Motor neuron (in vitro differentiated cells): ENCODE measurements around the gene GNAQ. TPM values are rescaled to one million over a fixed set of nuclear protein-coding genes. Genes with fewer than 3 reads are reported as not detected.
A peak's percentile ranks its signal among the peaks of the same experiment; 100 is the strongest.
"Not testable (repeated sequence)": the region's sequence is repeated elsewhere in the genome, so short reads cannot be mapped to it uniquely, and the experiment has no call there.

Experiments used
- ATAC-seq, 8 experiments: fragments of 200-7000 bp; cut with Tn5 transposase; replicated peaks in 6 of 8; 2 replicates each; pipeline ENCODE4 v1.8.0; 2021; ENCODE audit warnings: mild to moderate bottlenecking in 8 of 8, moderate library complexity in 8 of 8
- H3K27ac ChIP-seq, 2 donors: fragments of 250-450 bp; sonication (Bioruptor Pico); 2 replicates each; pipeline ENCODE4 v1.9.0; 2021; ENCODE audit warnings: antibody characterized with exemption in 2 of 2, mild to moderate bottlenecking in 2 of 2, moderate library complexity in 1 of 2
- H3K4me1 ChIP-seq, 2 donors: fragments of 250-450 bp; sonication (Bioruptor Pico); replicated peaks in 1 of 2; 2 replicates each; pipeline ENCODE4 v1.6.1; 2021; ENCODE audit warnings: antibody characterized with exemption in 2 of 2, mild to moderate bottlenecking in 2 of 2, moderate library complexity in 1 of 2
- H3K4me3 ChIP-seq, 5 donors: fragments of 250-450 bp; sonication (Bioruptor Pico); 2 replicates each; pipeline ENCODE4 v1.9.0; 2021; ENCODE audit warnings: antibody characterized with exemption in 5 of 5, mild to moderate bottlenecking in 5 of 5, moderate library complexity in 4 of 5
- WGBS, 10 experiments: fragments of 450-650 bp; shearing (Covaris generic); methylation state at CpG; one replicate each; pipeline ENCODE4 v1.0.0; 2022; 5-methylcytosine and 5-hydroxymethylcytosine counted together
- in situ Hi-C, 9 experiments: fragments of 400-800 bp; cut with MboI; loops; one replicate each; pipeline ENCODE4 v1.15.0; 2021; ENCODE audit warnings: low sequenced_read_pairs in 9 of 9, low pct_unique_long_range_greater_than_20kb in 2 of 9; ENCODE audit not compliant: unreplicated experiment in 9 of 9
- total RNA-seq, 8 experiments: library from RNA; unstranded; fragments of 300-600 nt; gene quantifications; 2 replicates each; pipeline versions ENCODE4 v1.2.3 to v1.2.4, GENCODE V29; 2022

The GNAQ gene
- total RNA-seq, 8 experiments from 2014 or later: 10.5 to 84.7 (median 37.9) TPM

DNA sequence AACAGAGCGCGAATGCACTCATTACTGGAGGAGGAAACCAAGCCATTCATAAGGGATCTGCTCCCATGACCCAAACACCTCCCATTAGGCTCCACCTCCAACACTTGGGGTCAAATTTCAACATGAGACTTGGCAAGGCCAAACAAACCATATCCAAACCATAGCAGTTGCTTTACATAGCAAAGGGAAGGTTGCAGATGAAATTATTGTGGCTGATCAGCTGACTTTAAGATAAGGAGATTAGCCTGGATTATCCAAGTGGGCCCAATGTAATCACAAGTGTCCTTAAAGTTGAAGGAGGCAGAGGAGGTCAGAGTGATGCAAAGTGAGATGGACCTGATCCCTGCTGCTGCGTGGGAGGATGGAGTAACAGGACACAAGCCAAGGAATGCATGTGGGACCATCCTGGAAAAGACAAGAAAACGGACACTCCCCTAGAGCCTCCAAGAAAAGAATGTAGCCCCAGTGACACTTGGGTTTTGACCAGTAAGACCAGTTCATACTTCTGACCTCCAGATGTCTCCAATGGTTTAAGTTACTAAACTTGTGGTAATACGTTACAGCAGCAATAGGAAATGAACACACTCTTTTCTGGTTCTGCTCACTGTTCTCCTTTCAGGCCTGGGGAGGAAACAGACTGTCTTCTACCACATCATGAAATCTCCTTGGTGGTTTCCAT, 167.3 kb downstream of the GNAQ start:
- in situ Hi-C loops: loop anchor here in 1 of 9 experiments (25.0 kb wide), 1 partner anchor 173 kb away; the partner anchor contains the start of gene GNAQ
- no peak overlapping the region for H3K27ac ChIP-seq
- ATAC-seq: peak in 1 of 8 experiments; percentile 35
- peaks cover 4 to 6% of the 10 kb centered on the region in 2 donors for H3K4me1 ChIP-seq
- H3K4me3 ChIP-seq: no peak overlapping the region
- WGBS, 10 experiments: 82 to 100% (median 92%) methylated on average over 1 to 5 of the region's 5 CpGs; no CpG with 5 or more reads in 1 of the 10 experiments

DNA sequence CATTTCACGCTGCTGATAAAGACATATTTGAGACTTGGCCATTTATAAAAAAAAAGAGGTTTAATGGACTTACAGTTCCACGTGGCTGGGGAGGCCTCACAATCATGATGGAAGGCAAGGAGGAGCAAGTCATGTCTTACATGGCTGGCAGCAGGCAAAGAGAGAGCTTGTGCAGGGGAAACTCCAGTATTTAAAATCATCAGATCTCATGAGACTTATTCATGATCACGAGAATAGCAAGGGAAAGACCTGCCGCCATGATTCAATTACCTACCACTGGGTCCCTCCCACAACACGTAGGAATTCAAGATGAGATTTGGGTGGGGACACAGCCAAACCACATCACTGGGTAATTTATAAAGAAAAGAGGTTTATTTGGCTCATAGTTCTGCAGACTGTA, 168.0 kb downstream of the GNAQ start:
- H3K4me1 ChIP-seq, H3K27ac ChIP-seq, ATAC-seq, H3K4me3 ChIP-seq: not testable (repeated sequence)
- WGBS, 10 experiments: 66 to 100% (median 100%) methylated on average over 2 to 5 of the region's 5 CpGs; no CpG with 5 or more reads in 1 of the 10 experiments
- in situ Hi-C loops: loop anchor here in 1 of 9 experiments (25.0 kb wide), 1 partner anchor 174 kb away; the partner anchor contains the start of gene GNAQ

DNA sequence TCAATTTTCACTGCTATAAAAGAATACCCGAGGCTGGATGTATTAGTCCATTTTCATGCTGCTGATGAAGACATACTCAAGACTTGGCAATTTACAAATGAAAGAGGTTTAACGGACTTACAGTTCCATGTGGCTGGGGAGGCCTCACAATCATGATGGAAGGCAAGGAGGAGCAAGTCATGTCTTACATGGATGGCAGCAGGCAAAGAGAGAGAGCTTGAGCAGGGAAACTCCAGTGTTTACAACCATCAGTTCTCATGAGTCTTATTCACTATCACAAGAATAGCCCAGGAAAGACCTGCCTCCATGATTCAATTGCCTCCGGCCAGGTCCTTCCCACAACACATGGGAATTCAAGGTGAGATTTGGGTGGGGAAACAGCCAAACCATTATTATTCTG, 170.7 kb downstream of the GNAQ start:
- peaks cover 9 to 19% of the 10 kb centered on the region in 2 donors for H3K4me1 ChIP-seq
- 89 to 100% (median 93%) methylated on average over 1 to 3 of the region's 3 CpGs; no CpG with 5 or more reads in 3 of the 10 experiments for WGBS, 10 experiments
- not testable (repeated sequence) for H3K27ac ChIP-seq, ATAC-seq, H3K4me3 ChIP-seq
- in situ Hi-C loops: loop anchor here in 1 of 9 experiments (25.0 kb wide), 1 partner anchor 176 kb away; the partner anchor contains the start of gene GNAQ

DNA sequence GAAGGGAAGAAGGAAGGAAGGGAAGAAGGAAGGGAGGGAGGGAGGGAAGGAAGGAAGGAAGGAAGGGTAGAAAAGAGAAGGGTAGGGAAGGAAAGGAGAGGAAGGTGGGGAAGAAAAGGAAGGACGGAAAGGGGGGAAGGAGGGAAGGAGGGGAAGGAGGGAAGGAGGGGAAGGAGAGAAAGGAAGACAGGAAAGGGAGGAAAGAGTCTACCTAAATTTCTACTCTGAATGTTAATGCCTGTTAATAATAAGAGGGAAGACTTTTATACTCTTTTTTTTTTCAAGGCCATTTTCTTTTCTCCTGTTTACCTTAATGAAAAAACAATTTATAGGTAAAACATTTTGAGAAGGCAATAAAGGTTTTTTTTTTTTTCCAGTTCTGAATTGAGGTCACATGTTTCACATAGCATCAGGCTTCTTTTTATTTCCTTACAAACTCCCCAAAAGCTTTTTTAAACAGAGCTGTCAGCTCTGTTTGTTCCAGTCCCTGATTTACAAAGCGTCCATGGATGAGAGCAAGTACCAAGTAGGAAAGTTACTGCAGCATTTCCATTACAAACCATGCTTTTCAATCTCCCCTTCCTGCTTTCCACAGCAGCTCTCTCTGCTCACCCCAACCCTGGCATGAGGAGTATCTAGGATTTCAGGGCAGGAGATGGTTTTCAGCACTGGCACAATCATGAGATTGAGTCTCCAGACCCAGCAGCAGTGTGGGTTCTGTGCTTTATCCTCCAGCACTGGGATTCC, 173.9 kb downstream of the GNAQ start:
- peak in 5 of 8 experiments; percentile 49 to 60 (median 51) for ATAC-seq
- in situ Hi-C loops: loop anchor here in 1 of 9 experiments (25.0 kb wide), 1 partner anchor 180 kb away; the partner anchor contains the start of gene GNAQ
- Histone ChIP-seq H3K27ac (peak overlapping the region in 1 of 2 donors; percentile 21), H3K4me1 (peaks cover 30 to 35% of the 10 kb centered on the region in 2 donors), H3K4me3 (no peak overlapping the region)
- WGBS, 10 experiments: 47 to 100% (median 93%) methylated on average over 1 to 2 of the region's 2 CpGs

DNA sequence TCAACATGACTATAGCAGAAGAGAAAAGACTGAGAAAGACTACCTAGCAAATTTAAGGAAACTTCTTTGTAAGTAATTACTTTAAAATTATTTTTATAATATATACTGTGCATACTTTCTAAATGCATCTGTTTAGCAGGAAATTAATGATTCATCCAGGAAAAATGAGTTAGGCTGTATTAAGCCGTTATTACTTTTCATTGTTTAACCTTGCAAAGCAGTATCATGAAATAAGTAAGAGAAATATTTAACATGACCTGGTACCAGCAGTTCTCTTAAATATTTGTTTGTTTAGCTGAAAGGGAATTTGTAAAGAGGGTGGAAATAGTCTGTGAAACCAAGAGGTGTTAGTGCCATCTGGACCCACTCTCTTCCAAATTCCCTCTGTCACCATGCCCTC, 175.0 kb downstream of the GNAQ start:
- ATAC-seq: no peak
- in situ Hi-C loops: loop anchor here in 1 of 9 experiments (25.0 kb wide), 1 partner anchor 181 kb away; the partner anchor contains the start of gene GNAQ
- H3K4me1 ChIP-seq: peaks cover 30 to 35% of the 10 kb centered on the region in 2 donors
- H3K4me3 ChIP-seq: no peak overlapping the region
- H3K27ac ChIP-seq: no peak overlapping the region
- WGBS, 10 experiments: 0 to 100% (median 83%) methylated on average over 1 of the region's 1 CpG; no CpG with 5 or more reads in 3 of the 10 experiments

DNA sequence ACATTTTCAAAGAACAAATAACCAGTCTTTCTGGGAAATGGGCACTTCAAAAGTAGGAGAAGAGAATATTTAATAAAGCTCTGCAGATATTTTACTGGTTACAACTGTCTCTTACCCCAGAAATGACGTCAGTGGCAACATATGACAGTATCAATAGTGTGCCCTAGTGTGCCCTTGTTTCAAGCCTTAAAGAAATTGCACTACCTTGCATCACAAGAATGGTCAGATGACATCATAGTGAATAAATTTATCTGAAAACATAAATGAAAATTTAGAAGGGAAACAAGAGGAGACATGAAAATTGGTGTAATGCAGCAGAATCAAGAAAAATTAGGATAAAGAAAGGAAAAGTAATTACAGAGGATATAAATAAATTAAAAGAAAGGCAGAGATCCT, 176.7 kb downstream of the GNAQ start:
- H3K4me3 ChIP-seq: no peak overlapping the region
- 13 to 100% (median 82%) methylated on average over 1 of the region's 1 CpG; no CpG with 5 or more reads in 3 of the 10 experiments for WGBS, 10 experiments
- H3K27ac ChIP-seq: peak overlapping the region in 1 of 2 donors; percentile 35
- peak in 5 of 8 experiments; percentile 59 to 88 (median 78) for ATAC-seq
- peaks cover 30 to 35% of the 10 kb centered on the region in 2 donors for H3K4me1 ChIP-seq
- in situ Hi-C loops: loop anchor here in 1 of 9 experiments (25.0 kb wide), 1 partner anchor 182 kb away; the partner anchor contains the start of gene GNAQ

DNA sequence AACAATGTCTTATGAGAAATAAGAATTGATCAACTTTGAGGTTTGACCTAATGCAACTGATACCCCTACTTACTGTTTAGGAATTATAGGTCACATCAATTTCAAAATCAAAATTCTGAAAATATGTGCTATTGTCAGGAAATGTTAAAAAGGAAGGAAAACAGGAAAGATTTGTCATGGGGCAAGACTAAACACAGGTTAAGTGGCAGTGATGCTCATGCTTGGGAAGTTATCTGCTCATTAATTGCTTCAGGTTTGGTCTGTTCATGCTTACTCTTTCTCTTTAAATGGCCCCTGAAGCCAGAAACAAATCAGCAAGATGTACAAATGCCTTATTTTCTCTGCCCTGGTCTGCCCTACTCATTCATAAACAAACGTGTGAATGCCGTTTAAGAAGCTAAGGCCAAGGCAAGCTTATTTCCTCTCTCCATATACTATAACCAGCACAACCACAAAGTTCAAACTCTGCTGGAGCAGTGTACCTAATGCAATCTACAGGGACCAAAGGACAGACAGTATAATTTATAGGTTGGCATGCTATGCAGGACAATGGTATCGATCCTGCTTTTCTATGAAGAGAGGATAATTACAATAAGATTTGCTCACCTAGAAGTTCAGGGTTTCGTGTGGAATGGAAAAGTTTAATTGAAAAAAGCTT, 177.2 kb downstream of the GNAQ start:
- Histone ChIP-seq H3K4me3 (no peak overlapping the region), H3K4me1 (peaks cover 34 to 37% of the 10 kb centered on the region in 2 donors), H3K27ac (peak overlapping the region in 1 of 2 donors; percentile 6)
- 39 to 100% (median 73%) methylated on average over 1 to 4 of the region's 4 CpGs; no CpG with 5 or more reads in 1 of the 10 experiments for WGBS, 10 experiments
- ATAC-seq: peak in 5 of 8 experiments; percentile 18 to 59 (median 36)
- in situ Hi-C loops: loop anchor here in 1 of 9 experiments (25.0 kb wide), 1 partner anchor 183 kb away; the partner anchor contains the start of gene GNAQ

DNA sequence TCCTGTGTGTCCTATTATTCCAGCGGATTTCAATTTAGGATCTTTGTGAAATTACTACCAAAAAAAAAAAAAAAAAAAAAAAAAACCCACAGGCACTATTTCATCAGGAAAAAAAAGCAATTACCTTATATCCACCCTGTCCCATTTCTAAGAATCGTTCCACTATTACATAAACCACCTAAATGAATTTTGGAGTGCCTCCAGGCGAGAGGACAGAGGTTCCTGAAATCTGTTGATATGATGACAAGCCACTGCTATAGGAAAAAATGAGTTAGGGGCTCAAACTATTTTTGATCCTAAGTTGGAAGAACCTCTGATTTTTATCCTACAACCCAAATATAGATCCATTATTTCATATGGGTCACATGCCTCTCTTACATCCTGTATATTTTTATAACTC, 177.9 kb downstream of the GNAQ start:
- in situ Hi-C loops: loop anchor here in 1 of 9 experiments (25.0 kb wide), 1 partner anchor 184 kb away; the partner anchor contains the start of gene GNAQ
- Histone ChIP-seq H3K4me1 (peaks cover 35 to 43% of the 10 kb centered on the region in 2 donors), H3K4me3 (no peak overlapping the region), H3K27ac (no peak overlapping the region)
- WGBS, 10 experiments: 83 to 100% (median 95%) methylated on average over 1 to 3 of the region's 3 CpGs; no CpG with 5 or more reads in 1 of the 10 experiments
- no peak for ATAC-seq

DNA sequence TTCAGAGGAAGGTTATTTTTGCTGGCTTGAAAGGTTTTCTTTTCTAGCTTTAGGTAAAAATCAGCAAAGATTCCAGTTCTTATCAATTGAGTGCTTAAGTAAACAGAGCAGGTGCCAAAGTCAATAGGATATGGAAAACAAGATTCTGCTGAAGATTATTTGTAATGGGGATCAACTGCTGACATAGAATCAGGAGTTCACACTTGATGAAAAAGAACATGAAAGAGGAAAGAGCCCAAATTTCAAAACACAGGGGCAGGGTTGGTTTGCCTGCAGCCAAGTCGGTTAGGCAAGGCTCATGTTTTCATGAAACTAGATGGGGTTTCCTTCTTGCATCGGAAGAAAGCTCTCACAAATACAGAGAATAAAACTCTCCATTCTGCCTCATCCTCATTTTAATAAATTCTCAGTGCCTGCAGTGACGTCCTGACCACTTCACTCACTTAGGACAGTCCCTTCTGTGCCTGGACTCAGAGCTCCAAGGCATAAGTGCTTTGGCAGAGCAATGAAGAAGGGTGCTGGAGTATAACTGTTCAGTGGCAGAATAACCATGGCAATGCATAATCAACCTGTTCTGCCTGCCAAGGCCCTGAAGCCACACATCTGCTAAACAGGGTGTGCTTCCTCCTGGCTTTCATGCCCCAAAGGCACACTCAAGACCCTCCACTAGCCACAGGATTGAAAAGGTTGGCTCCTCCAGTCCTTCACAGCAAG, 179.6 kb downstream of the GNAQ start:
- ATAC-seq: peak in 4 of 8 experiments; percentile 12 to 66 (median 24)
- Histone ChIP-seq H3K27ac (no peak overlapping the region), H3K4me1 (peaks cover 35 to 48% of the 10 kb centered on the region in 2 donors), H3K4me3 (no peak overlapping the region)
- 29 to 100% (median 78%) methylated on average over 1 to 3 of the region's 3 CpGs; no CpG with 5 or more reads in 3 of the 10 experiments for WGBS, 10 experiments
- in situ Hi-C loops: loop anchor here in 1 of 9 experiments (25.0 kb wide), 1 partner anchor 185 kb away; the partner anchor contains the start of gene GNAQ

DNA sequence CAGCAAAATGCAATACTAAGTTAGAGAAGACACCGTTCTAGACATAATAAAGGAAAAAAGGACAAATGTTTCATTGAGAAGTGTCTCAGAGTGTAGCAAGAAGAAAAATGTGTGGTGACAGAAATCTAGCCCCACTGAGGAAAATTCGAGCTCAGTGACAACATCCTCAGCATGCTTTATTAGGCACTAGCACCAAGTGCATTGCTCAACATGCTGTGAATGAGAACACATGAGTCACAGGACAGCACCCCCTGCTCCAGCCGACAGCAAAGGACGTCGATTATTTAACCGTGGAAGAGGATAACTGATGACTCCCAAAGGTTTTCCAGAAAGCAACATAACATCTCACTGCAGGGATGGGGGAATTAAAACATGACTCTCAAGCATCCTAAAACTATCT, 182.7 kb downstream of the GNAQ start:
- Histone ChIP-seq H3K4me1 (peaks cover 24 to 42% of the 10 kb centered on the region in 2 donors), H3K27ac (peak overlapping the region in 1 of 2 donors; percentile 39), H3K4me3 (no peak overlapping the region)
- WGBS, 10 experiments: 8 to 66% (median 33%) methylated on average over 1 to 6 of the region's 6 CpGs; no CpG with 5 or more reads in 1 of the 10 experiments
- in situ Hi-C loops: no loop called here
- peak in 7 of 8 experiments; percentile 89 to 98 (median 96) for ATAC-seq

DNA sequence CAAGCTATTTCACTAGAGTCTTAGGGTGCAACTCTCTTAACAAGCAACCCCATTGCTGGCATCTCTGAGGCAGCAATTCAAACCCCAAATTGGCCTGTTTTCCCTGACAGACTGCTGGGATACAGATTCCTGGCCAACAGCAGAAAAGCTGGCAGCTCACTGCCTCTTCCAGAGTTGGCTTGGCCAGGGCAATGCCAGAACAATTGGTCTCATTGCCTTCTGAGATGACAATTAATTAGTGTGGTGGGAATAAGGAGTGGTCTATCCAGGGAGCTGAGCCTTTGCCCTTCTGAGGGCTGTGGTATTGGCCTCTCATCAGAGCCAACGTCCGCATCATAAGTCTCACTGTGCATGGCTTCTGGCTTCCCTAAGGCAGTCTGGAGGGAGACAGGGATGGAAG, 183.2 kb downstream of the GNAQ start:
- 58 to 75% (median 73%) methylated on average over 2 of the region's 2 CpGs; no CpG with 5 or more reads in 7 of the 10 experiments for WGBS, 10 experiments
- H3K4me3 ChIP-seq: no peak overlapping the region
- H3K27ac ChIP-seq: peak overlapping the region in 1 of 2 donors; percentile 39
- peak in 5 of 8 experiments; percentile 28 to 39 (median 31) for ATAC-seq
- peaks cover 24 to 39% of the 10 kb centered on the region in 2 donors for H3K4me1 ChIP-seq
- in situ Hi-C loops: no loop called here
